Hepatocyte (in vitro differentiated cells): Measurements from ENCODE around the gene SPINDOC.

Experiments
- CTCF ChIP-seq: fragments of 200-600 bp; sonication (generic); IDR thresholded peaks from 2 replicates; pipeline ENCODE4 v1.5.1; 2016; ENCODE audit warnings: antibody characterized with exemption, mild to moderate bottlenecking; ENCODE audit not compliant: poor library complexity
- EZH2 ChIP-seq: fragments of 200-600 bp; sonication (generic); IDR thresholded peaks from 2 replicates; pipeline ENCODE4 v1.6.1; 2016; ENCODE audit warnings: antibody characterized with exemption, mild to moderate bottlenecking, borderline replicate concordance
- EZH2phosphoT487 ChIP-seq: fragments of 200-600 bp; sonication (generic); IDR thresholded peaks from one replicate; pipeline ENCODE4 v1.6.1; 2018; ENCODE audit warnings: antibody characterized with exemption, mild to moderate bottlenecking, low read depth, moderate library complexity; ENCODE audit not compliant: unreplicated experiment, severe bottlenecking

- no peak for TF ChIP-seq CTCF
- no peak for TF ChIP-seq EZH2phosphoT487
- no peak for TF ChIP-seq EZH2
Measured at GRCh38 chr11:63875506-63876065, 62.3 kb downstream of the SPINDOC start.
